Liver (tissue), 9 donors: ENCODE data around the gene DPYSL4. TPM values are rescaled to one million over a fixed set of nuclear protein-coding genes. Genes with fewer than 3 reads are reported as not detected.

Experiments
- DNase-seq: peaks from one replicate; pipeline ENCODE4 v3.0.0-alpha.2; 2017; ENCODE audit warnings: low spot score
- H3K27ac ChIP-seq, 2 donors: one replicate each; pipeline ENCODE4 v1.7.0; 2013; ENCODE audit warnings: inconsistent platforms in 2 of 2, low read length in 2 of 2, control low read depth in 1 of 2, low read depth in 1 of 2, mild to moderate bottlenecking in 1 of 2
- H3K27me3 ChIP-seq, 4 donors: one replicate each; pipeline versions ENCODE4 v1.6.1 to v1.7.0; 2013; ENCODE audit warnings: low read length in 3 of 4, inconsistent platforms in 1 of 4, mild to moderate bottlenecking in 1 of 4, moderate library complexity in 1 of 4; ENCODE audit not compliant: control insufficient read depth in 4 of 4, insufficient read depth in 4 of 4
- H3K36me3 ChIP-seq, 4 donors: one replicate each; pipeline versions ENCODE4 v1.6.1 to v1.7.0; 2013; ENCODE audit warnings: low read length in 3 of 4, mild to moderate bottlenecking in 3 of 4, low read depth in 1 of 4, moderate library complexity in 1 of 4; ENCODE audit not compliant: control insufficient read depth in 4 of 4, insufficient read depth in 3 of 4
- H3K4me1 ChIP-seq, 4 donors: one replicate each; pipeline versions ENCODE4 v1.6.1 to v1.7.0; 2013; ENCODE audit warnings: low read length in 3 of 4, mild to moderate bottlenecking in 3 of 4, moderate library complexity in 1 of 4; ENCODE audit not compliant: control insufficient read depth in 4 of 4, insufficient read depth in 4 of 4
- H3K4me3 ChIP-seq, 3 donors: one replicate each; pipeline versions ENCODE4 v1.6.1 to v1.7.0; 2013; ENCODE audit warnings: low read length in 3 of 3, control low read depth in 1 of 3, low read depth in 1 of 3, mild to moderate bottlenecking in 1 of 3
- H3K9ac ChIP-seq, 2 donors: one replicate each; pipeline ENCODE4 v1.7.0; 2013; ENCODE audit warnings: low read length in 2 of 2, mild to moderate bottlenecking in 2 of 2, moderate library complexity in 2 of 2, control low read depth in 1 of 2, low read depth in 1 of 2
- H3K9me3 ChIP-seq, 4 donors: one replicate each; pipeline versions ENCODE4 v1.6.1 to v1.7.0; 2013; ENCODE audit warnings: low read length in 3 of 4; ENCODE audit not compliant: control insufficient read depth in 4 of 4
- ATF3 ChIP-seq: IDR thresholded peaks from 2 replicates; pipeline ENCODE4 v1.6.1; 2016; ENCODE audit warnings: antibody characterized with exemption
- CTCF ChIP-seq: fragments of 150-350 bp; IDR thresholded peaks from 2 replicates; pipeline ENCODE4 v1.5.1; 2017; ENCODE audit warnings: improper control_type of control experiment, low read depth, low read length; ENCODE audit not compliant: missing input control
- EGR1 ChIP-seq, 2 donors: IDR thresholded peaks; 2 replicates each; pipeline ENCODE4 v1.6.1; 2016 to 2018; ENCODE audit warnings: antibody characterized with exemption in 2 of 2, low read depth in 2 of 2
- FOXA1 ChIP-seq: IDR thresholded peaks from 2 replicates; pipeline ENCODE4 v1.6.1; 2016; ENCODE audit warnings: antibody characterized with exemption
- FOXA2 ChIP-seq: IDR thresholded peaks from 2 replicates; pipeline ENCODE4 v1.6.1; 2016; ENCODE audit warnings: antibody characterized with exemption
- GABPA ChIP-seq, 2 donors: IDR thresholded peaks in 1 of 2; conservative IDR thresholded peaks in 1 of 2; 2 replicates each; pipeline ENCODE4 v1.6.1; 2016; ENCODE audit warnings: antibody characterized with exemption in 2 of 2, mild to moderate bottlenecking in 1 of 2, moderate library complexity in 1 of 2
- HNF4A ChIP-seq, 2 donors: conservative IDR thresholded peaks; 2 replicates each; pipeline ENCODE4 v1.6.1; 2016; ENCODE audit warnings: antibody characterized with exemption in 2 of 2, mild to moderate bottlenecking in 2 of 2
- HNF4G ChIP-seq: IDR thresholded peaks from 2 replicates; pipeline ENCODE4 v1.6.1; 2016; ENCODE audit warnings: antibody characterized with exemption
- JUND ChIP-seq, 2 donors: IDR thresholded peaks; 2 replicates each; pipeline ENCODE4 v1.6.1; 2016; ENCODE audit warnings: antibody characterized with exemption in 2 of 2
- MAX ChIP-seq: IDR thresholded peaks from 2 replicates; pipeline ENCODE4 v1.6.1; 2016; ENCODE audit warnings: antibody characterized with exemption
- NR2F2 ChIP-seq: IDR thresholded peaks from 2 replicates; pipeline ENCODE4 v1.6.1; 2016; ENCODE audit warnings: antibody characterized with exemption
- RAD21 ChIP-seq, 2 donors: IDR thresholded peaks; 2 replicates each; pipeline ENCODE4 v1.6.1; 2016; ENCODE audit warnings: antibody characterized with exemption in 2 of 2, mild to moderate bottlenecking in 2 of 2
- REST ChIP-seq: IDR thresholded peaks from 2 replicates; pipeline ENCODE4 v1.6.1; 2016; ENCODE audit warnings: antibody characterized with exemption, mild to moderate bottlenecking
- RXRA ChIP-seq, 2 donors: IDR thresholded peaks; 2 replicates each; pipeline ENCODE4 v1.6.1; 2017 to 2018; ENCODE audit warnings: antibody characterized with exemption in 2 of 2, mild to moderate bottlenecking in 1 of 2
- SP1 ChIP-seq: IDR thresholded peaks from 2 replicates; pipeline ENCODE4 v1.6.1; 2018; ENCODE audit warnings: antibody characterized with exemption, mild to moderate bottlenecking
- TAF1 ChIP-seq: conservative IDR thresholded peaks from 2 replicates; pipeline ENCODE4 v1.6.1; 2016; ENCODE audit warnings: antibody characterized with exemption, mild to moderate bottlenecking
- YY1 ChIP-seq: IDR thresholded peaks from 2 replicates; pipeline ENCODE4 v1.6.1; 2016; ENCODE audit warnings: antibody characterized with exemption, mild to moderate bottlenecking
- ZBTB33 ChIP-seq: IDR thresholded peaks from 2 replicates; pipeline ENCODE4 v1.6.1; 2016; ENCODE audit warnings: antibody characterized with exemption
- WGBS: extraction: QIAGEN DNeasy Blood & Tissue Kit; methylation state at CpG from one replicate; pipeline ENCODE4 v1.1.7; 2013; 5-methylcytosine and 5-hydroxymethylcytosine counted together
- polyA plus RNA-seq, 2 donors: library from polyadenylated mRNA; stranded (reverse) in 1 of 2; unstranded in 1 of 2; fragments of 200-250 nt in 1 of 2; fragments of >200 nt in 1 of 2; fragmentation: Nextera tagmentation in 1 of 2; extraction: Ambion mirVana in 1 of 2; gene quantifications; one replicate each; pipeline versions ENCODE4 v1.2.1 to v1.2.3, GENCODE V29; 2013 to 2015
- total RNA-seq, 2 donors: library from RNA; depleted of rRNA; stranded (reverse); fragments of >200 nt; gene quantifications; one replicate each; pipeline ENCODE4 v1.2.3, GENCODE V29; 2014
- donor health status: healthy.
- donor health status: healthy.
- donor health status: healthy.
- donor health status: healthy.
- donor health status: healthy.

The DPYSL4 gene
- total and polyA plus RNA-seq, 4 donors, result 0.19 to 2.2 (median 0.26) TPM

GRCh38 chr10:132248455-132249225, 61.9 kb downstream of the DPYSL4 start:
- Histone ChIP-seq H3K36me3 (no peaks in the 10 kb centered on the region), H3K4me1 (peaks cover 0 to 4% (median 1%) of the 10 kb centered on the region in 4 donors), H3K9ac (no peak overlapping the region), H3K27me3 (no peaks in the 10 kb centered on the region), H3K4me3 (no peak overlapping the region), H3K27ac (no peak overlapping the region), H3K9me3 (no peaks in the 10 kb centered on the region)
- 66% methylated on average over 38 of the region's 38 CpGs for WGBS
- DNase-seq, result peak; percentile 61
- no peak for TF ChIP-seq HNF4G
- TF ChIP-seq CTCF, result no peak
- no peak for TF ChIP-seq GABPA (IDR thresholded peaks at IDR 0.05 in 1 of 2, conservative IDR thresholded peaks at IDR 0.05 in 1 of 2)
- TF ChIP-seq FOXA1, result no peak
- no peak for TF ChIP-seq RXRA (IDR thresholded peaks at IDR 0.05)
- TF ChIP-seq TAF1, result no peak
- TF ChIP-seq REST, result no peak
- TF ChIP-seq RAD21 (IDR thresholded peaks at IDR 0.05), result no peak
- no peak for TF ChIP-seq JUND (IDR thresholded peaks at IDR 0.05)
- TF ChIP-seq FOXA2, result no peak
- TF ChIP-seq YY1, result no peak
- TF ChIP-seq ZBTB33, result no peak
- TF ChIP-seq MAX, result no peak
- no peak for TF ChIP-seq EGR1 (IDR thresholded peaks at IDR 0.05; ENCODE audit: low read depth in 2 of 2)
- no peak for TF ChIP-seq NR2F2
- TF ChIP-seq SP1, result no peak
- TF ChIP-seq ATF3, result no peak
- TF ChIP-seq HNF4A (conservative IDR thresholded peaks at IDR 0.05), result no peak
